Measurements from ENCODE around the gene CAV1. TPM values are rescaled to one million over a fixed set of nuclear protein-coding genes. Genes with fewer than 3 reads are reported as not detected.

Gene CAV1
- polyA plus RNA-seq, 4 donors, result 3.1 to 57.3 (median 25.6) TPM

DNA sequence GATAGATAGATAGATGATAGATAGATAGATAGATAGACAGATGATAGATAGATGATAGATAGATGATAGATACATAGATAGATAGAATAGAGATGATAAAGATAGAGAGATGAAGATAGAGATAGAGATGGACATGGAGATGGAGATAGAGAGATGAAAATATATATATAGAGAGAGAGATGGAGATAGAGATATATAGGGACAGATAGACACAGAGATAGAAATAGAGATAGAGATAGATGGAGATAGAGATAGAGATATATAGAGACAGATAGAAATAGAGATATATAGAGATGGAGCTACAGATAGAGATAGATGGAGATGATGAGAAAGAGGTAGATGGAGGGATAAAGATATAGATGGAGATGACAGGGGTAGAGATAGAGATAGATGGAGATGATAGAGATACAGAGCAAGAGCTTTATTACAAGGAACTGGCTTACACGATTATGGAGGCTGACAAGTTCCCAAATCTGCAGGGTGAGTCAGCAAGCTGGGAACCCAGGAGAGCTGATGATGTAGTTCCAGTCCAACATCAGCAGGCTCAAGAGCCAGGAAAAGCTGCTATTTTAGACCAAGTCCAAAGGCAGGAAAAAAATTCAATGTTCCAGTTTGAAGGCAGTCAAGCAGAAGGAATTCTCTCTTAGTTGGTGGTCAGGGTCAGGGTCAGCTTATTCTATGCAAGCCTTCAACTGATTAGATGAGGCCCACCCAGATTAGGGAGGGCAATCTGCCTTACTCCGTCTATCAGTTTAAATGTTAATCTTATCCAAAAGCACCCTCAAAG is 37.1 kb downstream of the CAV1 start:
- H3K9me3 ChIP-seq (ENCODE audit: control insufficient read depth in 2 of 2, insufficient read depth in 1 of 2, low read depth in 1 of 2, low read length in 1 of 2), result no peaks in the 10 kb centered on the region
- FAIRE-seq (no peak), DNase-seq (no peak)
- H3K27ac ChIP-seq (ENCODE audit: low read depth in 1 of 3, low read length in 2 of 3), result no peak overlapping the region
- no peaks in the 10 kb centered on the region for H3K4me1 ChIP-seq (ENCODE audit: control insufficient read depth in 3 of 3, insufficient read depth in 2 of 3, low read depth in 1 of 3, low read length in 2 of 3)
- H3K27me3 ChIP-seq (ENCODE audit: control insufficient read depth in 3 of 3, insufficient read depth in 3 of 3, low read length in 3 of 3), result no peaks in the 10 kb centered on the region
- 52 to 75% (median 72%) methylated on average over 2 of the region's 2 CpGs for WGBS, 3 donors
- H3K4me3 ChIP-seq (ENCODE audit: low read depth in 1 of 3, low read length in 3 of 3), result no peak overlapping the region
- peaks cover 0 to 4% (median 0%) of the 10 kb centered on the region in 3 donors for H3K36me3 ChIP-seq (ENCODE audit: control insufficient read depth in 3 of 3, insufficient read depth in 2 of 3, low read depth in 1 of 3, low read length in 3 of 3)

DNA sequence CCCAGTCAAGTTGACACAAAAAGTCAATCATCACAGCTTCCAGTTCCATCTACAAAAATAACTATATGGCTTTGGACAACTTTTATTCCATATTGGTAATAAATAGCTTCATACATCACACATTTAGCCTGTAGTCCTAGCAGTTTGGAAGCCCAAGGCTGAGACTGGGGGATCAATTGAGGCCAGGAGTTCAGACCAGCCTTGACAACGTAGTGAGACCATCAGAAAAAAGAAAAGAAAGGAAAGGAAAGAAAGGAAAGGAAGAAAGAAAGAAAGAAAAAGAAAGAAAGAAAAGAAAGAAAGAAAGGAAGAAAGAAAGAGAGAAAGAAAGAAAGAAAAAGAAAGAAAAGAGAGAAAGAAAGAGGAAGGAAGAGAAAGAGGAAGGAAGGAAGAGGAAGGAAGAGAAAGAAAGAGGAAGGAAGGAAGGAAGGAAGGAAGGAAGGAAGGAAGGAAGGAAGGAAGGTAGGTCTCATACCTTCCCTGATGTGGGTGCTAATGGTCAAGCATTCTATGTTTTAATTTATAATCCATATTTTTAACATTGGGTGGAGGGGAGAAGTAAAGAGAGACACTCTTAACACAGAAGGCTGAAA is 37.8 kb downstream of the CAV1 start:
- WGBS, 3 donors, result 77 to 88% (median 84%) methylated on average over 1 of the region's 1 CpG
- H3K27ac ChIP-seq (ENCODE audit: low read depth in 1 of 3, low read length in 2 of 3), result no peak overlapping the region
- H3K4me1 ChIP-seq (ENCODE audit: control insufficient read depth in 3 of 3, insufficient read depth in 2 of 3, low read depth in 1 of 3, low read length in 2 of 3), result no peaks in the 10 kb centered on the region
- H3K27me3 ChIP-seq (ENCODE audit: control insufficient read depth in 3 of 3, insufficient read depth in 3 of 3, low read length in 3 of 3), result no peaks in the 10 kb centered on the region
- peaks cover 0 to 4% (median 0%) of the 10 kb centered on the region in 3 donors for H3K36me3 ChIP-seq (ENCODE audit: control insufficient read depth in 3 of 3, insufficient read depth in 2 of 3, low read depth in 1 of 3, low read length in 3 of 3)
- no peak overlapping the region for H3K4me3 ChIP-seq (ENCODE audit: low read depth in 1 of 3, low read length in 3 of 3)
- no peaks in the 10 kb centered on the region for H3K9me3 ChIP-seq (ENCODE audit: control insufficient read depth in 2 of 2, insufficient read depth in 1 of 2, low read depth in 1 of 2, low read length in 1 of 2)
- no peak for FAIRE-seq
- no peak for DNase-seq

DNA sequence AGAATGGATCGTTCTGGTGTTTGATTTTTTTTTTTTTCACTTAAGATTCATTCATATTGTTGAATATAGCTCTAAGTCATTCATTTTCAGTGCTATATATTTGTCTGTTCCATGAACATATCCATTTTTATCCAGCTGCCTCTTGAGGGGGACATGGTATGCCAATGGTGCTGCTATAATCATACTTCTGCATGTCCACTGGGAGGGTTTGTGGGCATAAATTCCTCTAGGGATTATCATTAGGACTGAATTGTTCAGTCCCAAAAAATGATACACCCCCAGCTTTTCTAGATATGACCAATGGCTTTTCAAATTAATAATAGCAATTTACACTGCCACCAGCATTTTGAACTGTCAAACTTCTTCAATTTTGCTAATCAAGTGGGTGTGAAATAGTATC is 41.1 kb downstream of the CAV1 start:
- H3K36me3 ChIP-seq (ENCODE audit: control insufficient read depth in 3 of 3, insufficient read depth in 2 of 3, low read depth in 1 of 3, low read length in 3 of 3), result no peaks in the 10 kb centered on the region
- H3K4me3 ChIP-seq (ENCODE audit: low read depth in 1 of 3, low read length in 3 of 3), result no peak overlapping the region
- WGBS, 3 donors, result 88 to 92% (median 90%) methylated on average over 1 of the region's 1 CpG
- H3K9me3 ChIP-seq (ENCODE audit: control insufficient read depth in 2 of 2, insufficient read depth in 1 of 2, low read depth in 1 of 2, low read length in 1 of 2), result no peaks in the 10 kb centered on the region
- DNase-seq (no peak), FAIRE-seq (no peak)
- no peaks in the 10 kb centered on the region for H3K4me1 ChIP-seq (ENCODE audit: control insufficient read depth in 3 of 3, insufficient read depth in 2 of 3, low read depth in 1 of 3, low read length in 2 of 3)
- H3K27ac ChIP-seq (ENCODE audit: low read depth in 1 of 3, low read length in 2 of 3), result no peak overlapping the region
- H3K27me3 ChIP-seq (ENCODE audit: control insufficient read depth in 3 of 3, insufficient read depth in 3 of 3, low read length in 3 of 3), result no peaks in the 10 kb centered on the region

DNA sequence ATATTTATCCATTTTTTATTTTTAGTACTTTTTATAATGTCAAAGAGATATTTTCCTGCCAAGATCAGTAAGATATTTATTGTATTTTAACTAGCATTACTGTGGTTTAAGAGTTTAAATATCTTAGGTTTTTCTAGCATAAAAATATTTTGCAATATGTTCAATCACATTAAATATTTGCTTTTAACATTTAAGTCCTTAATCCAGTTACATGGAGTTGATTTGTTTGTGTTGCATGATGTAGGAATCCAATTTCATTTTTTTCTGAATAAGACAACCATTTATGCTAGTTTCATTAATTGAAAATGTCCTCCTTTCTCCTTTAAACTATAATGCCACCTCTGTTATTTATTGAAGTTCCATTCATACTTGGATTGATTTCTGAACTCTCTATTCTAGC is 41.8 kb downstream of the CAV1 start:
- H3K36me3 ChIP-seq (ENCODE audit: control insufficient read depth in 3 of 3, insufficient read depth in 2 of 3, low read depth in 1 of 3, low read length in 3 of 3), result no peaks in the 10 kb centered on the region
- no peak overlapping the region for H3K4me3 ChIP-seq (ENCODE audit: low read depth in 1 of 3, low read length in 3 of 3)
- H3K27ac ChIP-seq (ENCODE audit: low read depth in 1 of 3, low read length in 2 of 3), result no peak overlapping the region
- no peaks in the 10 kb centered on the region for H3K9me3 ChIP-seq (ENCODE audit: control insufficient read depth in 2 of 2, insufficient read depth in 1 of 2, low read depth in 1 of 2, low read length in 1 of 2)
- H3K4me1 ChIP-seq (ENCODE audit: control insufficient read depth in 3 of 3, insufficient read depth in 2 of 3, low read depth in 1 of 3, low read length in 2 of 3), result peaks cover 0 to 4% (median 0%) of the 10 kb centered on the region in 3 donors
- no peak for FAIRE-seq
- no peak for DNase-seq
- H3K27me3 ChIP-seq (ENCODE audit: control insufficient read depth in 3 of 3, insufficient read depth in 3 of 3, low read length in 3 of 3), result no peaks in the 10 kb centered on the region

DNA sequence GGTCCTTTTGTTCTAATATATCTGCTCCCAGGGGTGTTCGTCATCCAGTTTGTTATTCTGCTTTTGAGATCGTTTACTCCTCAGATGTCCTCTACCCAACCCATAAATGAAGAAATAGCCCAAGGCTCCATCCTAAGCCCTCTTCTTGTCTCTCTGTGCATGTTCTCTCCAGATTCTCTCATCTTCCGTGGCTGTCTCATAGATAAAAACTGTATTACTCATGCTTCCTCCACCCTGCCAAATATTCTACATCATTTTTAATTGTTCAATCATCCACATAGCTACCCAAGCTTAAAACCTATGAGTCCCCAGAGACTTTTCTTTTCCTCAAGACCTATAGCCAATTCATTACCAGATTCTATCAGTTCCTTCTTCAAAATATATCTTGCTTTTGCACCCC is 44.9 kb downstream of the CAV1 start:
- no peak for FAIRE-seq
- no peak overlapping the region for H3K27ac ChIP-seq (ENCODE audit: low read depth in 1 of 3, low read length in 2 of 3)
- WGBS, 3 donors, result 78 to 92% (median 91%) methylated on average over 3 of the region's 3 CpGs

DNA sequence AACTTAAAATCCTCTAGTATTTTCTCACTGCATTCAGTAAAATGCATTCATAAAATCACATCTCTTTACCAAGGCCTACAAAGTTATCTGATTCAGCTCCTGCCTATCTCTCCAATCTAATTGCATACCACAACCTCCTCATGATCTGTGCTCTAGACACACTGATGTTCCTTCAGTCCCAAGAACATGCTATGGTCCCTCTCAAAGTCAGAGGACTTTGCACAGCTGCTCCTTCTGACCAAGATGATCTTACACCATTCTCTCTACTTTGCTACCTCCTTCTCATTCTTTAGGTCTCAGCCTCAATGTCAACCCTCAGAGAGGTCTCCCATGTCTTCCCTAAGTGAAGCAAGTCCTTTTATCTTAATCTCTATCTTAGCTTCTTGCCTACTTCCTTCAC is 45.5 kb downstream of the CAV1 start:
- Histone ChIP-seq H3K4me1 (ENCODE audit: control insufficient read depth in 3 of 3, insufficient read depth in 2 of 3, low read depth in 1 of 3, low read length in 2 of 3) (peaks cover 0 to 13% (median 0%) of the 10 kb centered on the region in 3 donors), H3K9me3 (ENCODE audit: control insufficient read depth in 2 of 2, insufficient read depth in 1 of 2, low read depth in 1 of 2, low read length in 1 of 2) (no peaks in the 10 kb centered on the region), H3K4me3 (ENCODE audit: low read depth in 1 of 3, low read length in 3 of 3) (no peak overlapping the region), H3K36me3 (ENCODE audit: control insufficient read depth in 3 of 3, insufficient read depth in 2 of 3, low read depth in 1 of 3, low read length in 3 of 3) (no peaks in the 10 kb centered on the region), H3K27me3 (ENCODE audit: control insufficient read depth in 3 of 3, insufficient read depth in 3 of 3, low read length in 3 of 3) (no peaks in the 10 kb centered on the region), H3K27ac (ENCODE audit: low read depth in 1 of 3, low read length in 2 of 3) (no peak overlapping the region)
- FAIRE-seq (no peak), DNase-seq (no peak)

More for the DNA sequence above, 44.9 kb downstream of the CAV1 start:
- H3K36me3 ChIP-seq (ENCODE audit: control insufficient read depth in 3 of 3, insufficient read depth in 2 of 3, low read depth in 1 of 3, low read length in 3 of 3), result no peaks in the 10 kb centered on the region
- no peak for DNase-seq
- H3K27me3 ChIP-seq (ENCODE audit: control insufficient read depth in 3 of 3, insufficient read depth in 3 of 3, low read length in 3 of 3), result no peaks in the 10 kb centered on the region
- H3K9me3 ChIP-seq (ENCODE audit: control insufficient read depth in 2 of 2, insufficient read depth in 1 of 2, low read depth in 1 of 2, low read length in 1 of 2), result no peaks in the 10 kb centered on the region
- no peak overlapping the region for H3K4me3 ChIP-seq (ENCODE audit: low read depth in 1 of 3, low read length in 3 of 3)
- H3K4me1 ChIP-seq (ENCODE audit: control insufficient read depth in 3 of 3, insufficient read depth in 2 of 3, low read depth in 1 of 3, low read length in 2 of 3), result peaks cover 0 to 13% (median 0%) of the 10 kb centered on the region in 3 donors

DNA sequence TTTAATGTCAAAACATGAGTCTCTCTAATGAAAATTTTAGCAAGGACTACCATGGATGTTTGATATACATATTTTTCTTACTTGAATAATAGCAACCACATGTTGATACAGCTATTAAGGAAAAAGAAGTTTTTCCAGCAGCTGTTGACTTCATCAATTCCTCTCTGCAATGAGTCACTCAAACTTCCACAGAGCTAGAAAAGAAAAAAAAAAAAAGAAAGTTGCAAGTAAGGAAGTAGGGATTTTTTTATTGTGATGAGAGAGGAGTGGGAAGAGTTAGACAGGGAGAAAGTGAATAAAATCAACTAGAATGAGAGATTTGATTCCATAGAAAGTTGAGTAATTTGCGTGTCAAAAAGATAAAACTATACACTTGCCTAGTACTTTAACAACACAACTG is 46.2 kb downstream of the CAV1 start:
- Histone ChIP-seq H3K27ac (ENCODE audit: low read depth in 1 of 3, low read length in 2 of 3) (no peak overlapping the region), H3K9me3 (ENCODE audit: control insufficient read depth in 2 of 2, insufficient read depth in 1 of 2, low read depth in 1 of 2, low read length in 1 of 2) (no peaks in the 10 kb centered on the region), H3K4me1 (ENCODE audit: control insufficient read depth in 3 of 3, insufficient read depth in 2 of 3, low read depth in 1 of 3, low read length in 2 of 3) (peaks cover 0 to 13% (median 0%) of the 10 kb centered on the region in 3 donors), H3K27me3 (ENCODE audit: control insufficient read depth in 3 of 3, insufficient read depth in 3 of 3, low read length in 3 of 3) (no peaks in the 10 kb centered on the region), H3K36me3 (ENCODE audit: control insufficient read depth in 3 of 3, insufficient read depth in 2 of 3, low read depth in 1 of 3, low read length in 3 of 3) (no peaks in the 10 kb centered on the region), H3K4me3 (ENCODE audit: low read depth in 1 of 3, low read length in 3 of 3) (no peak overlapping the region)
- 82 to 98% (median 94%) methylated on average over 1 of the region's 1 CpG for WGBS, 3 donors
- DNase-seq, result no peak
- FAIRE-seq, result no peak

DNA sequence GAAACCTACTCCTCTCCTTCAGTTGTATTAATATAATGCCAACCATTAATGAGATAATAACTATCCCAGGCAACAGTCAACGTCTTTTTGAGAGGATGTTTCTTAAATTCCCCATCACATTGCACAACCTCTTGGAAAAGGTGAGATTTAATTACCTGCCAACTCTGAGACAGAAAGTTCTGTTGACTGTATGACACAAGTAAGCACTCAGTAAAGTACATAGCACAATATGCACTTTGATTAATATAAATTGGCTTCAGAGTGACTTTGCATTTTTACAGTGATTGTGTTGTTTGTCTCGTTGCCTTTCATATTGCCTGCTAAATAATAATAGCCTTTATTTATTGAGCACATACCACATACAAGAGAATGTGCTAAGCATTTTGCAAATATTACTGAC is 46.7 kb downstream of the CAV1 start:
- no peak overlapping the region for H3K27ac ChIP-seq (ENCODE audit: low read depth in 1 of 3, low read length in 2 of 3)
- FAIRE-seq (no peak), DNase-seq (no peak)
- no peak overlapping the region for H3K4me3 ChIP-seq (ENCODE audit: low read depth in 1 of 3, low read length in 3 of 3)
- no peaks in the 10 kb centered on the region for H3K9me3 ChIP-seq (ENCODE audit: control insufficient read depth in 2 of 2, insufficient read depth in 1 of 2, low read depth in 1 of 2, low read length in 1 of 2)
- WGBS, 3 donors, result 36 to 61% (median 40%) methylated on average over 2 of the region's 2 CpGs
- peaks cover 0 to 13% (median 0%) of the 10 kb centered on the region in 3 donors for H3K4me1 ChIP-seq (ENCODE audit: control insufficient read depth in 3 of 3, insufficient read depth in 2 of 3, low read depth in 1 of 3, low read length in 2 of 3)
- H3K36me3 ChIP-seq (ENCODE audit: control insufficient read depth in 3 of 3, insufficient read depth in 2 of 3, low read depth in 1 of 3, low read length in 3 of 3), result no peaks in the 10 kb centered on the region
- H3K27me3 ChIP-seq (ENCODE audit: control insufficient read depth in 3 of 3, insufficient read depth in 3 of 3, low read length in 3 of 3), result no peaks in the 10 kb centered on the region
